ENCODE measurements around the gene ARHGAP1.
"Not testable (repeated sequence)": the region's sequence is repeated elsewhere in the genome, so short reads cannot be mapped to it uniquely, and the experiment has no call there.

The ARHGAP1 gene

DNA sequence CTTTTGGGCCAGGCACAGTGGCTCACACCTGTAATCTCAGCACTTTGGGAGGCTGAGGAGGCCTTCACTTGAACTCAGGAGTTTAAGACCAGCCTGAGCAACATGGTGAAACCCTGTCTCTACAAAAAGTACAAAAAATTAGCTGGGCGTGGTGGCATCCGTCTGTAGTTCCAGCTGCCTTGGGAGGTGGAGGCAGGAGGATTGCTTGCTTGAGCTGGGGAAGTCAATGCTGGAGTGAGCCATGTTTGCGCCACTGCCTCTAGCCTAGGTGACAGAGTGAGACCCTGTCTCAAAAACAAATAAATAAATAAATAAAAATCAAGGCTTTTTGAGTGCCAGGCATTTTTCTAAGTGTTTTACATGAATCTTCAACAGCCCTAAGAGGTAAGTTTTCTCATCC, 29.9 kb downstream of the ARHGAP1 start:
- not testable (repeated sequence) for DNase-seq

DNA sequence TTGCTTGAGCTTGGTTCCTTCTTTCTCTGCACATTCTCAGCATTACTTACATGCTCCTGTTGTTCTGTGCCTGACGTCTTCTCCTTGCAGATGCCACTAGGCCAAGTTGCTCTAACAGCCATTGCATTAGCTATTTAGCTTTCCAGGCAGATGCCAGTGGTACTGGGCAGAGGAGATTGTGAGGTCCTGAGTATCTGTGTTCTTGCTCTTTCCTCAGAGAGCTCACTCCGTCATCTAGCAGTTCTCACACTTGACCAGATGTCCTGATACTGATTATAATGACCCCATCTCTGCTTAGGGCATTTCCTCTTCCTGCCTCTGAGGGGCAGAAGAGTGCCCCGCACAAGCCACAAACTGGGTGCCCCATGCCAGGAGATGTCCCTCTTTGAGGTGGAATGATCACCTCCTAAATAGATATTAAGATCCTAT, 30.7 kb downstream of the ARHGAP1 start:
- DNase-seq, result no peak

DNA sequence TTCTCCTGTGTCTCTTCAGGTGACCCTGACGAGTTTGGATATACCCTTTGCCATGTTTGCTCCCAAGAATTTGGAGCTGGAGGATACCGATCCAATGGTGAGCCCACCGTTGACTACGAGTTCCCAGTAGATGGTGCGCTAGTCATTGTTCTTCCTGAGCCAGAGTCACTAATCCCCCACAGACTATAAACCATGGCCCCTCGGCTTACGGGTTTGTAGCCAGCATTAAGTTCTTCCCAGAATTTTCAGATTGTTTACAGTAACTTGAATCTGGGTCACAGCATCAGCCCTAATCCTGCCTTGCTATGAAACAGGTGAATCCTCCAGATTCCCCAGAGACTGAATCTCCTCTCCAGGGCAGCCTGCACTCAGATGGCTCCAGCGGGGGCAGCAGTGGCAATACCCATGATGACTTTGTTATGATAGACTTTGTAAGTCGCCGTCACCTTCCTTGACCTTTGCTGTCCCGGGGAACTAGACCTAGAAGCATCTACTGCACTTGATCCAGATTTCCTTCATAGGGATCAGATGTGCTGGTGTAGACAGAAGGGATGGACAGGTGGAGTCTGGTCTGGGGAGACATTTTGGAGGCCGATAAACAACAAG, 31.8 kb downstream of the ARHGAP1 start:
- DNase-seq, result no peak

DNA sequence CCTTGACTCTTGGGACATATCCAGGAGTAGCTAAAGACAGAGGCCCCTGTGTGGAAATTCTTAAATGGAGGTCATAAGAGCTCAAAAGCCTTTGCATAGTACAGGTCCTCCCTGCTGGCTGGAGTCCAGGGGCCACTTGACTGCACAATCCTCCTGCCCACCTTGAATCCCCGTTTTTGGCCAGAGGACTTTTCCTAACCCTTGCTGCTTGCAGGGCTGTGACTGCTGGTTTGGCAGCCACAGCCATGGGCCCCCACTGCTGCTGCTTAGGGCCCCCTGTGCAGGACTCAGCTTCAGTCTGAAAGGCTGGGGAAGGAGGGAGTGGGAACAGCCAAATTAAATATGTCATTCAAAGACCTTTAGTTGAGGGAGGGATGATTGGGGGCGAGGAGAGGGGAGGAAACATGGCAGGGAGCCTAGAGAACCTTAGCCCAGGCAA, 33.4 kb downstream of the ARHGAP1 start:
- DNase-seq, result no peak

DNA sequence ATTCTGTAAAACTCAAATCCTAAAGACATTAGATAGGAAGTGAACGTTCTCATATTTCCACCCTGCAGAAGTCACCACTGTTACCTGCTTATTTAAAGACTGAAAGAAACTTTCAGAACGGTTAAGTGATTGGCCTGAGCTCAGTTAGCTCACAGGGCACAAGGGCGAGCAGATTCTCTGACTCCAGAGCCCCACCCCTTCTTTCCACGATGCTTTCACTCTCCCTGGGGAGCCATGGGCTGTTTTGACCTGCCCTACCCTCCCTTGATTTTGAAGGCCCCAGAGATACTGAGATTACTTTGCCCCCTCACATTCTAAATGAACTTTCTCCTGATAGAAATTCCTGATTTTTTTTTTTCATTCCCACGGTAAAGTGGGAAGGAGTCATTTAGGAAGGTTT, 33.9 kb downstream of the ARHGAP1 start:
- DNase-seq, result no peak

DNA sequence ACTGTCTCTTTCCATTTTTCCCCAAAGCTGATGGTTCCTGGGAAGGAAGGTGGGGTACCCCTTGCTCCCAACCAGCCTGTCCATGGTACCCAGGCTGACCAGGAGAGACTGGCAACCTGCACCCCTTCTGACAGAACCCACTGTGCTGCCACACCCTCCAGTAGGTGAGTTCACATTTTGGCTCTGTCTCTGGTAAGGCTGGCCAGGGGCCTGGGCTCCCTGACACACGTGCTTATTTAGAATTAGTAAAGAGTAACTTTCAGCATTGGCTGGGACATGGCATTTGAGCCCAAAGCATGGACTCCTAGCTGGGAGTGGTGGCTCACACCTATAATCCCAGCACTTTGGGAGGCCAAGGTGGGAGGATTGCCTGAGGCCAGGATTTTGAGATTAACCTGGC, 35.1 kb downstream of the ARHGAP1 start:
- DNase-seq, result no peak

DNA sequence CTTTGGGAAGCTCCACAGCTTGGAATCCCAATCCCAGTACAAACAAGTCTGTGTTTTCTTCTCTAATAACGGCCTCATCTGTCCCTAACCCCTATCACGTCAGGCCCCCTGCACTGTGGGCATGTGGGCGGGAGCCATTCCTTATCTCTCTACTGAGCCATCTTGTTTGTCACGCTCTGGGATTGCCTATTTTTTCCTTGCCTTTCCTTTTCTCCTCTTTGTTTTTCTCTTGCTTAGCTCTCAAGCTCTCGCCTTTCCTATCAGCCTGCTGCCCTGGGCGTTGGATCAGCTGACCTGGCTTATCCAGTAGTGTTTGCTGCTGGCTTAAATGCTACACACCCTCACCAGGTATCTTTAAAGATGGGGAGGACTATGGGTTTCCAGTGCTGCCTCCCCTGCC, 35.8 kb downstream of the ARHGAP1 start:
- DNase-seq, result no peak

DNA sequence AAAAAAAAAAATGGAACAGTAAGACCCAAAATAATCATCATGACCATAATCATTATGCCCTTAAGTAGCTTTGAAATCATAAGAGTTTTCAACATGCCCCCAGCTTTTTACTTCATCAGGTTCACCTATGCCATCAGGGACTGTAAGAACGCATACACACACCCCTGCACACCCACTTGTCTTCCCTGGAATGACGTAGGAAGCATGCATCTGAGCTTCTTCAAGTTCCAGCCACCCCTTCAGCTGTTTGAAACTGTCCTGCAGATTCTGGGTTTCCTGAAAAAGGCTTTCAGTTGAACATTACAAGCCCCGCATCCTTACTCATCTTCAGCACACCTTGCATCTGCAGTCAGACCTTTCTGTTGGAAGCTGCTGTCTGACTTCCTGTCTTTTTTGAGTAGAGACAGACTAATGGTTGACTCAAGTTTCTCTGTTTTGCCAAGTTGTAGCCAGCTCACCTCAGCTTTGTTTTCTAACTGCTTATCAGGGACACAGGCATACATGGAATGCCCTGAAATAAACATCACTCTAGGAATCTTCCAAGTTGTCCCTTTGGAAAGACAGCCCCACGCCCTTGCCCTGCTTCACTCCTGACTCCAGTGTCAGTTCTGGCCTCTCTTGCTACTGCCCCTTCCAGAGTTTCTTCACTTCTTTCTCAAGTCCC, 37.0 kb downstream of the ARHGAP1 start:
- DNase-seq, result no peak

DNA sequence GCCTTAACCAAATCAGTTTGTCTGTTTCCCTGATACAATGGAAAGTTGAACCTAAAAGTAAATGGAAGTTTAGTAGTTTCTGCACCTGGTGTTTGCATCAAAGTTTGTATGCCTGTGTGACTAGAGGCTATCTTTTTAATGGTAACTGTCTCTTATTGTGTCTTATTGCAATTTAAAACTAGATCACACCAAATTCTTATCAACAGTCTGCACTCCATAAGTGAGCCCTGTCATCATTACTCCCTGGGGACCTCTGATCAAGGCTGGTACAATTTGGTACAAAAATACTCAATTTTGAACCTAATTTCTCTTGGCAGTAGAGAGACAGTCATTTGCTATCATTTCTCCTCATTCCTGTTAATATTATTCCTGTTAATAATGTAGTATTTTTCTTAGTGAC, 38.1 kb downstream of the ARHGAP1 start:
- DNase-seq, result no peak

DNA sequence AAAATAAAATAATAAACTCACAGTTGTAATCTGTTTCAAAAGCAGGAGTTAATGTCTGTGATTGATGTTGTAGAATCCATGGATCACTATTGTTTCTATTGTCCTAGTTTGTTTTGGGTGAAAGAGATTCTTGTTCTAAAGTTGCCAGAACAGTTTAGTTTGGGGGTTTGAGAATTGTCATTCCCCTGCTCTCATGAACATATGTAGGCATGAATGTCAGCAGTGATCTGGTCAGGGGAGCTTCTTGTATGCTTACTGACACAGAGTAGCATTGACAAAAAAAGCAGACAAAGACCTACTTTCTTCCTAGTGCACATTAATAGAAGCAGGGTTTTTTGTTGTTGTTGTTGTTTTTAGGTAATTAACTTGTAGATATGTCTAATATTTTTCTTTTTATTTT, 38.6 kb downstream of the ARHGAP1 start:
- no peak for DNase-seq

DNA sequence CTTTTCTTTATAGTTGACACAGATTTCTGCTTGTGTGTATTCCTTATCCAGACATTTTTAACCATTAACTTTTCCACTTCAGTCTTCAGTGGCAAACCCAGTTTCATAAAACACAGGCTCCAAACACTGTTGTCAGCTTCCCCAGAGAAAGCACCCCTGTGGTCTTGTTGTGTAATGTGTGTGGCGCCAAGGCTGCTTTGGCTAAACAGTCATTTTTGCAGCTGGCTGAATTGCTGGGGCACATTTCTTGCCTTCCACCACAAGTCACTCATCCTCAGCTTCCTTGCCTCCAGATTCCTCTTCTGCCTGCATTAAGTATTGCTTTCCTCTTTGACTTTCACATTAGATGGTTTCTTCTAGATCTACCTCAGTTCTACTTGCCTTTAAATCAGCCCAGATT, 40.5 kb downstream of the ARHGAP1 start:
- no peak for DNase-seq

DNA sequence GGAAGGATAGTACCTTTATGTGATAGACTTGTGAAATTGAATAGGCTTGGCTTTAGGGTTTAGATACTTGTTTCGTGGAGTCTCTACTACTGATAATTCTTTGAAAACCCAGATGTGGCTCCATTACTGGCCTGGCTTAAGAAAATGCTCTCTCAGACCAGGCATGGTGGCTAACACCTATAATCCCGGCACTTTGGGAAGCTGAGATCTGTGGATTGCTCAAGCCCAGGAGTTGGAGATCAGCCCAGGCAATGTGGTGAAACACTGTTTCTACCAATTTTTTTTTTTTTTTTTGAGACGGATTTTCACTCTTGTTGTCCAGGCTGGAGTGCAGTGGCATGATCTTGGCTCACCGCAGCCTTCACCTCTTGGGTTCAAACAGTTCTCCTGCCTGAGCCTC, 42.2 kb downstream of the ARHGAP1 start:
- DNase-seq, result no peak

DNA sequence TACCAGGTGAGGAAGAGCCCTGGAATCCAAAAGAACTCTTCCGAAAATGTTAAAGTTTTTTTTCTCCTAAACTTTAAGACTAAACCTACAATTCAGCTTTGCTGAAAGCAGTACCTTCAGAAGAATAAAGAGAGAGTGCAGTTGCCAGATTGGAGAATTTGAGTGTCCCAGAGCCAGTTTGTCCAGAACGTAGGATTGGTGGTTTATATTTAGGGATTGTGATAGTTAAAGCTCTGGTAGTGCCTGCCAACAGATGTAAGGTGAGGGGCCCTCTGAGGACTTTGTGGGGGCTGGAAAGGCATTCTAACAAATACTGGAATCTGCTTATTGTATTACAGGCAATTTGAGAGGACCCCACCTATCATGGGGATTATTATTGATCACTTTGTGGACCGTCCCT, 43.2 kb downstream of the ARHGAP1 start:
- DNase-seq, result no peak

DNA sequence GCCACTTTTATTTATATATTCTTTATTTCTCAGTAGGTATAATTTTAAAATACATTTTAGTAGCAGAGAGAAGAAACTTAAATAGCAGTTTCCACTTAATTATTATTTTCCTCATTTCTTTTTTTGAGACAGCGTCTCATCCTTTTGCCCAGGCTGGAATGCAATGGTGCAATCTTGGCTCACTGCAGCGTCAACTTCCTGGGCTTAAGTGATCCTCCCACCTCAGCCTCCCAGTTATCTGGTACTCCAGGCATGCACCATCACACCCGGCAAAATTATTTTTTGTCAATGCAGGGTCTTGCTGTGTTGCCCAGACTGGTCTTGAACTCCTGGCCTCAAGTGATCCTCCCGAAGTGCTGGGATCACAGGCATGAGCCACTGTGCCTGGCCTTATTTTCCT, 44.8 kb downstream of the ARHGAP1 start:
- DNase-seq, result no peak

DNA sequence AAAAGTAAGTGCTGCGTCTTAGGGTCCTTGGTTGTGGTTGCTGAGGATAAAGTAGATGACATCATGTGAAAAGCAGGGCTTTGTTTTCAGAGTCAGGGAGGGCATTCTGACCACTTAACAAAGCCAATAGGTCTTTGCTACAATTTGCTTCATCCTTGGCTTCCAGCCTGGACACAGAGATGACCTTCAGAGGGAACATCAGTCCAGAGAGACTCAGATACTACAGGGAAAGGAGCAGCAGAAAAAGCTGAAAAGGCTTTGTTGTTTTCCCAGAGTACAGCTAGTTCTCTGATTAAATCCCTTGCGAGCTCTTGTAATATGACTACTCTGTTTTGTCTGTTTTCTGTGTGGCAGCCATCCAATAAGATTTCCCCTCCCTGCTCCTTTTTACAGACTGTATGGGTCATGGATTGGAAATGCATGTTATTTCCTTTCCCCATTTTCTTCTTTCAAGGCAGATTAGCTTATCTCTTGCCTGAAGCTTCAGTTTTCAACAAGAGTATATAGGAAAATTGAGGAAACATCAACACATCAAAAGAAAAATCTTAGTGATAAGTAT, 51.2 kb downstream of the ARHGAP1 start:
- DNase-seq, result no peak

DNA sequence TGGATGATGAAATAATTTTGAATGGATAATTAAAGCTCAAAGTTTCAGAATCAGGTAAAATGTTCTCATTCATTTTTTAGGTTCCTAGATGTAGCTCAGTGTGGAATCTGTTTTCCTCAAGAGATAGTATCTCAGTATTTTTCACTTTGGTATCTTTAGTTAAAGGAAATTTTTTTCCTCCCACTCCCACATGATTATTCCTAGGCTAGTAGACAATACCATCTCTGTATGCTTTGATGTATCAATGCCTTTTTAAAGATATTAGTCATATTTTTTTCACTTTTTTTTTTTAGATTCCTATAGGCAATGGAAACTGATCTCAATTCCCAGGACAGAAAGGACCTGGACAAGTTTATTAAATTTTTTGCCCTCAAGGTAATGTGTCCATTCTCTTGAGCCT, 56.4 kb downstream of the ARHGAP1 start:
- no peak for DNase-seq

DNA sequence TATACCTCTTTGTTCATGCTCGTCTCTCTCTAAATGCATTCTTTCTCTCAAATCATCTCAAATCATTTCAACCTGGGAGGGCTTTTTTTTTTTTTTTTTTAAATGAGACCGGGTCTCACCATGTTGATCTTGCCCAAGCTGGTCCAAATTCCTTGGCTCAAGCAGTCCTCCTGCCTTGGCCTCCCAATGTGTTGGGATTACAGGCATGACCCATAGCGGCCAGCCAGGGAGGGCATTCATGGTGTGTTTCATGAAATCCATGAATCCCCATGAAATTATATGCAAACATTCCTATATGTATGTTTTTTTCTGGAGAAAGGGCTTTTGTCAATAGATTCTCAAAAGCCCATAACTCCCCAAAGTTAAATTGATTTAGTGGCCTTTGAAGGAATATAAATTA, 56.9 kb downstream of the ARHGAP1 start:
- DNase-seq, result no peak

DNA sequence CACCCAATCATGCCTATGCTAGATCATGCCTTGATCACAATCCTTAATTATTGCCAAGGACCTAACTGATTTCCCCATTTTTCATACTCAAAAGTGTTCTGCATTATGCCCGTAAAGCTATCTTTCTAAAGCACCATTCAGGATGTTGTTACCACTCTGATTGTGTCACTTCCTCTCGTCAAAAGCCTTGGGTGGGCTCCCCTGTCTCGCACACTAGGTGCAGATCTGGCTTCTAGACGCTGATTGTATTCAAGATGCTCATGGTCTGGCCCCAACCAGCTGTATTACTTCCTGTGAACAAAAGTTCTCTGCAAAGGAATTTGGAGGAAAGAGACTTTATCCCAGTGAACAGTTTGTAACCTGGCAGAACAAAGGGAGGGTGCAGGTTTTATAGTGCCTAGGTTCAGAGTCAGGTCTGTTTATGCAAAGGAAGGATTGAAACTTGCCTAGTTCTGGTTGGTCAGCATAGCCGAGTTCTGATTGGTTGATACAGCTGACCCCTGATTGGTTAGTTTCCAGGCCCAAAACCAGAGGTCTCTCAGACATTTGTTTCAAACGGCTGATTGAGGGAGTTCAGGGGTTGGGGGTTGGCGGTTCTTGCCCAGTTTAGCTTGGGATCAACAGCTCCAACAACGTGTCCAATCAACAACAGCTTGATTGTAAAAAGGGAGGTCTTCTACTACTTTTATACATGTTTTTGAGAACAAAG, 57.6 kb downstream of the ARHGAP1 start:
- DNase-seq, result no peak

DNA sequence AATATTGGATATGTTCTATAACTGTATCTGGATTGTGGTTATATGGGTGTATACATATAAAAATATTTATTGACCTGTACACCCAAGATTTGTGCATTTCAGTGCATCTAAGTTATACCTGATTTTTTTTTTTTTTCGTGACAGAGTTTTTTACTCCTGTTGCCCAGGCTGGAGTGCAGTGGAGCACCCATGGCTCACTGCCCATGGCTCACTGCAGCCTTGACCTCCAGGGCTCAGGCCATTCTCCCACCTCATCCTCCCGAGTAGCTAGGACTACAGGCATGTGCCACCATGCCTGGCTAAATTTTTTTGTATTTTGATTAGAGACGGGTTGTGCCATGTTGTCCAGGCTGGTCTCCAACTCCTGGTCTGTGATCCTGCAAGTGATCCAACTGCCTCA, 58.8 kb downstream of the ARHGAP1 start:
- DNase-seq, result no peak

DNA sequence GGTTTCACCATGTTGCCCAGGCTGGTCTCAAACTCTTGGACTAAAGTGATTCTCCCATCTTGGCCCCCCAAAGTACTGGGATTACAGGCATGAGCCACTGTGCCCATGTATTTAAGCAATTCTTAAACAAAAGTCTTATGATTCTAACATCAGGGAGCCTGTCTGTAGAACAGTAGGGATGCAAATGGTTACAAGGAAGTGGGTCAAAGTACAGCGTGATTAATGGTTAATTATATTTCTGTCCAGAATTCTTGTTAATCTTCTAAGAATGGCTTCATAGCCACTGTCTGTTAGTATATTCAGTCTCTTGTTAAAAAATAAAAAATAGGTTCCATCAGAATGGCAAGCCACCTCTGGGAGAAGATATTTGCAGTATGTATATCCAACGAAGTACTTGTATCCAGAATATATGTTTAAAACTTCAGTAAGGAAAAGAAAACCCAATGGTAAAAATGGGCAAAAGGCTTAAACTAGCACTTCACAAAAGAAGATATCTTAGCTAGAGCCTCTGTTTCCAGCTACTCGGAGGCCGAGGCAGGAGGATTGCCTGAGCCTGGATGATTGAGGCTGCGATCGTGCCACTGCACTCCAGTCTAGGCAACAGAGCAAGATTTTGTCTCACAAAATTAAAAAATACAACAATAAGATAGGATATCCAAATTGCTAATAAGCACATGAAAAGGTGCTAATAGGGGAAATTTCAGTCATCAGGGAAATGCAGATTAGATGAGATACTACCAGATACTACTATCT, 60.2 kb downstream of the ARHGAP1 start:
- no peak for DNase-seq

DNA sequence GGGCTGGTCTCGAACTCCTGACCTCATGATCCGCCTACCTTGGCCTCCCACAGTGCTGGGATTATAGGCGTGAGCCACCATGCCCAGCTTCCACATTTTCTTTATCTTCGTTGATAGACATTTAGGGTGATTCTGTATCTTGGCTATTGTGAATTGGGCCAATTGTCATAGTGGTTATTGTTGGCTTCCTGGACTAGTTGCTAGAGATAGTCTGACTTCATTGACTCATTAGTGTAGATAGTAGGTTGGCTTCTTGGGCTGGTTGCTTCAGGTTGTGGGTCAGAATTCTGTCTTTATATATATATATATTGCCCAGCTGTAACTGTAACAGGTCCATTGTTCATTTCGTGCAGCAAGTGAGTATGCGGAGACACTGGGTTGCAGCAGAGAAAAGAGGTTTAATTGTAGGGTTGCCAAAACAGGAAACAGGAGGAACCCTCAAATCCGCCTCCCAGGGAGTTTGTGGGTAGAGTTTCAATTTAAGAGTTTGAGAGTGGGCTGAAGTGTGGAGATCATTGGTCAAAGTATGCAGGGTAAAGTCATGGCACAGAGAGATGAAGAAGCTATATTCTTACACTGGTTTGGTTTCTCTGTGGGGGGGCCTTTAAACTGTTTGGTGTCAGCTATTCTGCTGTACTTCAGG, 61.1 kb downstream of the ARHGAP1 start:
- no peak for DNase-seq

DNA sequence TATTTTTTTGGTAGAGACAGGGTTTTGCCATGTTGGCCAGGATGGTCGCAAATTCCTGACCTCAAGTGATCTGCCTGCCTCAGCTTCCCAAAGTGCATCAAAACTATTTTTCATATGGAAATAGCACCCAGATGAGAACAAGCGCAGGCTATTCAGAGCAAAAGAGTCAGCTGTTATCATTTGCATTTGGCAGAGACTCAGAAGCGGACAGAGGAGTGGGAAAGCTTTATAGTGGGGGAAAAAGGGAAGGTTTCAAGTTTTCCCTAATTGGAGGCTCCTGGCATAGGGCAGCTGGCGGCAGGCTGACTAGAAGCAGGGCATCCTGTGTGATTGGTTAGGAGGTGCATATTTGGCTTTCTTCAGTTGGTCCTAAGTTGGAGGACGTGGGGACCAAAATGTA, 62.9 kb downstream of the ARHGAP1 start:
- no peak for DNase-seq

All from DMS79 (cell line).